Stimulated activated CD8-positive, alpha-beta memory T cell treated with anti-CD3 and anti-CD28 coated beads, Interleukin-12 subunit alpha, Interleukin-12 subunit beta, amount 100 ng/mL, for 24 hours (primary cell): ENCODE measurements around the gene ZFYVE27.
A peak's percentile ranks its signal among the peaks of the same experiment; 100 is the strongest.

Source experiments
- DNase-seq: peaks from one replicate; pipeline ENCODE4 v3.0.0-alpha.2; 2020; ENCODE audit errors: extremely low read depth

ZFYVE27 gene

DNA sequence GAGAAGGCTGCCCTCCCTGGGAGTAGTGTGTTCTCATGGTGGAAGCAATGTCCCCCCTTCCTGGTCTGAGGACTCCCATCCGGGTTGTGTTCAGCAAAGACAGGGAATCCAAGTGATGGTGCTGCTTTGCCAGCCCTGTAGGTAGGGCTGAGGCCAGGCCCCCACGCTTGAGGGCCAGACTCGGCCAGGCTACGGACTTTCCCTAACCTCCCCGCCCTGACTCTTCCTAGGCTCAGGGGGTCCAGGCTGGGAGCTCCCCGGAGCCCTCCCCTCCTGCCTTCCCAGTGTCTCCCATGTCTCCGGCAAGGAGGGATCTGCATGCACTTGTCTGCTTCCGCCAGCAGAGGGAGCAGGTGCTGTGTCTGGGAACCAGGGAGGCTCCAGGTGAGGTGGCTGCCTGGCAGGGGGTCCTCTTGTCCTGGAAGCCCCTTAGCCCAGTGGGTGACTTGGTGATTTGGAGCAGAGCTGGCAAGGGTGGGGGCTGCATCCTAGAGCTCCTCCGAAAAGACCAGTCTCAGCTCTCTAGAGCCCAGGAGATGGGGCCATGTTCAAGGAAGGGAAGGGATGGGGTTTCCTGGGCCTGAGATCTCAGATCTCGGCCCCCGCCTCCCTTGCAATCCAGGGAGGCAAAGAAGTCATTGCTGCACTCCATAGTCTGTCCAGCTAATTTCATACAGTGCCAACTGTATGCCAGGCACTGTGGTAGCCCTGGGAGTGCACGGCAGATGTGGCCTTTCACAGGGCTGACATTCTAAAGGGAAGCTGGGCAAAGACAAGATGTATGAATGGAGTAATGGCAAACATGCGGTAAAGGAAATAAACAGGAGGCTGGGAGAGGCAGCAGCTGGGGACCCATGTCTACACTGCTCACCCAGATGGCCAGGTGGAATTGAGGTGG lies 55.1 kb downstream of the ZFYVE27 start:
- DNase-seq = peak; percentile 32

- no peak for DNase-seq
These were observed 59.0 kb downstream of the ZFYVE27 start for GRCh38 chr10:97795886-97796285.

GRCh38 chr10:97796651-97797050 lies 59.7 kb downstream of the ZFYVE27 start:
- DNase-seq = no peak

DNA sequence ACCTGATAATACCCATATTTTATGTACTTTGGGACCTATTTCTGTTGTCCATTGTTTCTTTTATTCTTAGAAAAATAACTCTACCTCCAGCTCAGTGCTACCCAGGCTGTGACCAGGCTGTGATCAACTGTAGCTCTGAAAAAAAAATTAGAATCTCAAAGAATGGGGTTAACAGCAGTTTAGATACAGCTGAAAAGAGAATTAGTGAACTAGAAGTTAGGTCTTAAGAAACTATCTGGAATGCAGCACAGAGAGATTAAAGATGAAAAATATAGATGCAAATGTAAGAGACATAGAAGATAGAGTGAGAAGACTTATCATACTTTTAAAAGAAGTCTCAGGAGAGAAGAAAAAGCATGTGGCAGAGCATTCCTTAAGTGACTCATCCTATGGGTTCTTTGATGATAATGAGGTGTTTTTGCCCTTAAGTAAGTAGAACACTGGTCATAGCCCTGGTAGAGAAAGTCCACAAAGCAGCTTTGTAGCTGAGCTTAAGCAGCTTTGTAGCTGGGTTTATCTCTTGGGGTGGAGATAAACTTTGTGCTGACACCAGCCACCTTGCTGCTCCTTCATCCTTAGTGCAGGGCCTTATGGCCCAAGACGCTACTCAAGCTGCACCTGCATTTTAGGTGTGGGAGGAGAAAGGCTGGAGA lies 62.2 kb downstream of the ZFYVE27 start:
- DNase-seq = no peak

DNA sequence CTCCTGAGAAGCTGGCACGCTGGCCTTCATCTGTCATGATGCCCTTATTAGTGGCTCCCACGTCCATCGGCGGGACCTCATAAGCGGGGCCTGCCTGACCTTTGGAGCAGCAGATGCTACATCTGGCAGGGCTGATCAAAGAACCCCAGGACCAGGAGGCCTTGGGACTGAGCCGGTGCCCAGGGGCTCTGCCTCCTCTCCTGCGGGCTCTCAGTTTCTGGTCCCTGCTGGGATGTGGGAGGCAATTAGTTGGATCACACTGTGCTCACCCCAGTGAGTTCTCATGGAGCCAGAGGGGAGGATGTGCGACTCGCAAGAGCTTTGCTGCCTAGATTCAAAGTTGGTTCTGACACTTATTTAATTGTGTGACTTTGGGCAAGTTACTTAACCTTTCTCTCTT lies 63.5 kb downstream of the ZFYVE27 start:
- no peak for DNase-seq

- no peak for DNase-seq
These were observed 64.5 kb downstream of the ZFYVE27 start for GRCh38 chr10:97801422-97801821.

- no peak for DNase-seq
These were observed 68.4 kb downstream of the ZFYVE27 start for GRCh38 chr10:97805096-97805884.

GRCh38 chr10:97805949-97806348 lies 69.0 kb downstream of the ZFYVE27 start:
- DNase-seq = no peak

GRCh38 chr10:97810446-97810845 lies 73.5 kb downstream of the ZFYVE27 start:
- no peak for DNase-seq
